ENCODE data around the gene OSBPL8.

Gene OSBPL8

GRCh38 chr12:76559400-76560085, at the start of gene OSBPL8:
Gene OSBPL8, minus strand, starts transcription at chr12:76559771. Its CDS starts 72,220 bp downstream, at chr12:76487551.
- DNase-seq, result peak; percentile 68

- no peak for DNase-seq
Measured at GRCh38 chr12:76608070-76608469, 48.5 kb upstream of the OSBPL8 start.

- DNase-seq, result no peak
Measured at GRCh38 chr12:76595056-76595455, 35.5 kb upstream of the OSBPL8 start.

- DNase-seq, result no peak
Measured at GRCh38 chr12:76591476-76591875, 31.9 kb upstream of the OSBPL8 start.

- no peak for DNase-seq
Measured at GRCh38 chr12:76590131-76590530, 30.6 kb upstream of the OSBPL8 start.

GRCh38 chr12:76588881-76589565, 29.5 kb upstream of the OSBPL8 start:
- no peak for DNase-seq

- DNase-seq, result no peak
Measured at GRCh38 chr12:76587428-76588178, 28.0 kb upstream of the OSBPL8 start.

- DNase-seq, result no peak
Measured at GRCh38 chr12:76586764-76587395, 27.3 kb upstream of the OSBPL8 start.

GRCh38 chr12:76583301-76583700, 23.7 kb upstream of the OSBPL8 start:
- no peak for DNase-seq

GRCh38 chr12:76573840-76574373, 14.3 kb upstream of the OSBPL8 start:
- no peak for DNase-seq

- DNase-seq, result no peak
Measured at GRCh38 chr12:76571256-76571655, 11.7 kb upstream of the OSBPL8 start.

GRCh38 chr12:76569685-76570604, 10.4 kb upstream of the OSBPL8 start:
- DNase-seq, result no peak

GRCh38 chr12:76568888-76569551, 9.4 kb upstream of the OSBPL8 start:
- DNase-seq, result no peak

- DNase-seq, result no peak
Measured at GRCh38 chr12:76568130-76568529, 8.6 kb upstream of the OSBPL8 start.

GRCh38 chr12:76563061-76563460, 3.5 kb upstream of the OSBPL8 start:
- no peak for DNase-seq

- DNase-seq, result no peak
Measured at GRCh38 chr12:76562130-76562529, 2.6 kb upstream of the OSBPL8 start.

- DNase-seq, result no peak
Measured at GRCh38 chr12:76560086-76560491, 518 bp upstream of the OSBPL8 start.

GRCh38 chr12:76558684-76559399, 729 bp downstream of the OSBPL8 start:
- peak; percentile 33 for DNase-seq

- no peak for DNase-seq
Measured at GRCh38 chr12:76556368-76556767, 3.2 kb downstream of the OSBPL8 start.

GRCh38 chr12:76555797-76556196, 3.8 kb downstream of the OSBPL8 start:
- DNase-seq, result no peak

All from 8988T (cell line).